ENCODE results near the gene GABRA4. TPM values are rescaled to one million over a fixed set of nuclear protein-coding genes. Genes with fewer than 3 reads are reported as not detected.

Gene GABRA4
- total RNA-seq, 4 donors from 2014 or later: 0.08 to 0.71 (median 0.27) TPM; not detected in 1

GRCh38 chr4:47010912-47011446 lies 17.6 kb upstream of the GABRA4 start:
- intact Hi-C loops (cut with DNase I; ENCODE audit: low total_unique reads): no loop called here
- no peak overlapping the region for H3K4me3 ChIP-seq (ENCODE audit: low read depth, poor library complexity, severe bottlenecking)
- WGBS, 2 donors: 50 to 51% methylated on average over 2 of the region's 2 CpGs
- TF ChIP-seq CTCF (IDR thresholded peaks at IDR 0.05) (no peak), POLR2A (IDR thresholded peaks at IDR 0.05) (no peak)
- no peak for DNase-seq (ENCODE audit: low spot score in 2 of 2)

- TF ChIP-seq CTCF (IDR thresholded peaks at IDR 0.05) (no peak), POLR2A (IDR thresholded peaks at IDR 0.05) (no peak)
- H3K4me3 ChIP-seq (ENCODE audit: low read depth, poor library complexity, severe bottlenecking): no peak overlapping the region
- no peak for DNase-seq (ENCODE audit: low spot score in 2 of 2)
- intact Hi-C loops (cut with DNase I; ENCODE audit: low total_unique reads): no loop called here
These were observed 17.0 kb upstream of the GABRA4 start for GRCh38 chr4:47010347-47010911.

GRCh38 chr4:47002580-47002979 lies 9.2 kb upstream of the GABRA4 start:
- no peak overlapping the region for H3K4me3 ChIP-seq (ENCODE audit: low read depth, poor library complexity, severe bottlenecking)
- TF ChIP-seq POLR2A (IDR thresholded peaks at IDR 0.05): no peak
- intact Hi-C loops (cut with DNase I; ENCODE audit: low total_unique reads): no loop called here
- no peak for DNase-seq (ENCODE audit: low spot score in 2 of 2)
- 81 to 89% methylated on average over 1 of the region's 1 CpG for WGBS, 2 donors

- WGBS, 2 donors: 81 to 96% methylated on average over 1 of the region's 1 CpG
- intact Hi-C loops (cut with DNase I; ENCODE audit: low total_unique reads): no loop called here
- no peak for DNase-seq (ENCODE audit: low spot score in 2 of 2)
- H3K4me3 ChIP-seq (ENCODE audit: low read depth, poor library complexity, severe bottlenecking): no peak overlapping the region
- TF ChIP-seq POLR2A (IDR thresholded peaks at IDR 0.05): no peak
- no peak for TF ChIP-seq CTCF (IDR thresholded peaks at IDR 0.05)
These were observed 7.0 kb upstream of the GABRA4 start for GRCh38 chr4:47000406-47000805.

GRCh38 chr4:46999566-46999965 lies 6.2 kb upstream of the GABRA4 start:
- intact Hi-C loops (cut with DNase I; ENCODE audit: low total_unique reads): no loop called here
- no peak for DNase-seq (ENCODE audit: low spot score in 2 of 2)
- H3K4me3 ChIP-seq (ENCODE audit: low read depth, poor library complexity, severe bottlenecking): no peak overlapping the region
- TF ChIP-seq CTCF (IDR thresholded peaks at IDR 0.05) (no peak), POLR2A (IDR thresholded peaks at IDR 0.05) (no peak)

- WGBS, 2 donors: 1 to 2% methylated on average over 14 of the region's 14 CpGs
- intact Hi-C loops (cut with DNase I; ENCODE audit: low total_unique reads): no loop called here
- no peak for TF ChIP-seq CTCF (IDR thresholded peaks at IDR 0.05)
- TF ChIP-seq POLR2A (IDR thresholded peaks at IDR 0.05): no peak
- H3K4me3 ChIP-seq (ENCODE audit: low read depth, poor library complexity, severe bottlenecking): peak overlapping the region; percentile 12
- DNase-seq (ENCODE audit: low spot score in 2 of 2): no peak
These were observed 625 bp upstream of the GABRA4 start for GRCh38 chr4:46994007-46994405.

Measured in lower leg skin (tissue), 4 donors.